RWPE2 (cell line): ENCODE measurements around the gene FBXL7.
A peak's percentile ranks its signal among the peaks of the same experiment; 100 is the strongest.

Source experiments
- ATAC-seq: fragments of 200-7000 bp; cut with Tn5 transposase; 3 replicates; pipeline ENCODE4 v1.9.1; 2021; ENCODE audit warnings: low read depth
- DNase-seq: peaks from one replicate; pipeline ENCODE4 v3.0.0-alpha.2; 2020; ENCODE audit warnings: low spot score
- H3K27ac ChIP-seq: fragments of 450-650 bp; 2 replicates; pipeline ENCODE4 v1.5.1; 2017; ENCODE audit warnings: mild to moderate bottlenecking; ENCODE audit not compliant: poor library complexity, severe bottlenecking
- H3K27me3 ChIP-seq: fragments of 250-450 bp; sonication (Bioruptor Pico); 2 replicates; pipeline ENCODE4 v1.5.1; 2021; ENCODE audit warnings: mild to moderate bottlenecking, moderate library complexity; ENCODE audit not compliant: insufficient read depth, poor library complexity, severe bottlenecking
- H3K36me3 ChIP-seq: fragments of 250-450 bp; sonication (Bioruptor Pico); 2 replicates; pipeline ENCODE4 v1.5.1; 2020; ENCODE audit warnings: low read depth, mild to moderate bottlenecking, moderate library complexity
- H3K4me1 ChIP-seq: fragments of 250-450 bp; sonication (Bioruptor Pico); 2 replicates; pipeline ENCODE4 v1.5.1; 2021; ENCODE audit warnings: mild to moderate bottlenecking, moderate library complexity; ENCODE audit not compliant: insufficient read depth, poor library complexity, severe bottlenecking
- H3K4me3 ChIP-seq: fragments of 250-450 bp; sonication (Bioruptor Pico); 2 replicates; pipeline ENCODE4 v1.5.1; 2021; ENCODE audit warnings: mild to moderate bottlenecking, moderate library complexity; ENCODE audit not compliant: severe bottlenecking
- H3K9me3 ChIP-seq: fragments of 250-450 bp; sonication (Bioruptor Pico); 2 replicates; pipeline ENCODE4 v1.5.1; 2021; ENCODE audit warnings: mild to moderate bottlenecking, moderate library complexity; ENCODE audit not compliant: severe bottlenecking
- CTCF ChIP-seq: fragments of 450-650 bp; IDR thresholded peaks from one replicate; pipeline ENCODE4 v1.5.1; 2017; ENCODE audit warnings: mild to moderate bottlenecking, moderate library complexity; ENCODE audit not compliant: poor library complexity, severe bottlenecking

The FBXL7 gene

DNA sequence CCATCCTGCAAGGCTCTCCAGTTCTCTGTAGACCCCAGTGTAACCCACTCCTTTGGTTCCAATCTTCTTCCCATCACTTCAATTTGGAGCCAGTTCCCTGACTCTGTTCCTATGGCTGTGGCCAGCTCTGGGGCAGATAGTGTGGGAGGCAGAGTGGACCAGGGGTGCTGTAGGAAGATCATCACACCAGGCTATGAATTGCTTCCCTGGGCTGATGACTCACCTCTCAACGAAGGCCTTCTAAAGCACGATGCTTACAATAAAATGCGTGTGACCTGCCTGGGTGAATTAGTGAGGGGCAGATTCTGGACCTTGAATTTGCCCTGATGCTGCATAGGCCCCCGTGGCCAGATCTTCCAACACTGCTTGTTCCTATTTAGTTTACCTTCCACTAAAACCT, 289.7 kb downstream of the FBXL7 start:
- no peak for ATAC-seq
- Histone ChIP-seq H3K9me3 (no peaks in the 10 kb centered on the region), H3K36me3 (no peaks in the 10 kb centered on the region), H3K27ac (no peak overlapping the region), H3K4me1 (no peaks in the 10 kb centered on the region), H3K4me3 (no peak overlapping the region), H3K27me3 (no peaks in the 10 kb centered on the region)
- no peak for DNase-seq
- TF ChIP-seq CTCF, result no peak

- no peaks in the 10 kb centered on the region for H3K4me1 ChIP-seq
- TF ChIP-seq CTCF, result no peak
- DNase-seq (no peak), ATAC-seq (no peak)
- no peaks in the 10 kb centered on the region for H3K36me3 ChIP-seq
- no peak overlapping the region for H3K4me3 ChIP-seq
- no peak overlapping the region for H3K27ac ChIP-seq
- H3K9me3 ChIP-seq, result no peaks in the 10 kb centered on the region
- H3K27me3 ChIP-seq, result no peaks in the 10 kb centered on the region
Observed at GRCh38 chr5:15790446-15791018, 290.6 kb downstream of the FBXL7 start.

DNA sequence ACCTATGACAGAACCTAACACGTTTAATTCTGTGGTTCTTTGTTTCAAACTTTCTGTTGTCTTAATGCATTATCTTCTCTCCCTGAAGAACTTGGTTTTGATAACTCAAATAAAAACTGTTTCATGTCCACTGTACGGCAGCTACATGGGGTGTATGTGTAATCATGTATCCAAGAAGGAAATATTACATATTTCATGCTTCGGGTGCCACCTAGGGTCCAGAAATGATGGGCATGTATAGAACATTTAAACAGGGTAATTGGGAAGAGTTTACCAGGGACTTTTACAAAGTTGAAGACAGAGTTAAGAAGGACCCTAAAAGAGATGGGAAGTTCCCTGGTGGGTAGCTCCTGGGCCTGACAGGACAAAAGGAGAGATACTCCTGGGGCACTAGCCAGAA, 291.3 kb downstream of the FBXL7 start:
- no peak overlapping the region for H3K27ac ChIP-seq
- DNase-seq, result no peak
- ATAC-seq, result no peak
- no peak overlapping the region for H3K4me3 ChIP-seq
- H3K4me1 ChIP-seq, result no peaks in the 10 kb centered on the region
- no peak for TF ChIP-seq CTCF
- no peaks in the 10 kb centered on the region for H3K9me3 ChIP-seq
- no peaks in the 10 kb centered on the region for H3K36me3 ChIP-seq
- H3K27me3 ChIP-seq, result no peaks in the 10 kb centered on the region

GRCh38 chr5:15791859-15792258, 291.9 kb downstream of the FBXL7 start:
- TF ChIP-seq CTCF, result no peak
- no peaks in the 10 kb centered on the region for H3K9me3 ChIP-seq
- DNase-seq, result no peak
- H3K4me1 ChIP-seq, result no peaks in the 10 kb centered on the region
- ATAC-seq, result no peak
- no peaks in the 10 kb centered on the region for H3K36me3 ChIP-seq
- no peak overlapping the region for H3K27ac ChIP-seq
- no peak overlapping the region for H3K4me3 ChIP-seq
- no peaks in the 10 kb centered on the region for H3K27me3 ChIP-seq

- no peaks in the 10 kb centered on the region for H3K27me3 ChIP-seq
- H3K36me3 ChIP-seq, result no peaks in the 10 kb centered on the region
- ATAC-seq, result no peak
- H3K9me3 ChIP-seq, result no peaks in the 10 kb centered on the region
- TF ChIP-seq CTCF, result peak; percentile 42
- no peak overlapping the region for H3K27ac ChIP-seq
- H3K4me1 ChIP-seq, result no peaks in the 10 kb centered on the region
- H3K4me3 ChIP-seq, result no peak overlapping the region
- DNase-seq, result no peak
Observed at GRCh38 chr5:15794052-15794985, 294.3 kb downstream of the FBXL7 start.
